GM19438 (cell line): ENCODE data around the gene DRG2.

ENCODE experiments used
- ATAC-seq: cut with Tn5 transposase; IDR thresholded peaks from one replicate; pipeline ENCODE4 v1.9.1; 2021; ENCODE audit warnings: low read depth; ENCODE audit not compliant: unreplicated experiment

Gene DRG2

GRCh38 chr17:18074566-18075272 is 13.0 kb upstream of the DRG2 start:
- ATAC-seq, result no peak

GRCh38 chr17:18076936-18077335 is 10.8 kb upstream of the DRG2 start:
- ATAC-seq, result no peak

- ATAC-seq, result no peak
Observed at GRCh38 chr17:18079543-18079942, 8.2 kb upstream of the DRG2 start.

GRCh38 chr17:18084256-18084655 is 3.5 kb upstream of the DRG2 start:
- ATAC-seq, result no peak

GRCh38 chr17:18089613-18090012 is 1.9 kb downstream of the DRG2 start:
- no peak for ATAC-seq

GRCh38 chr17:18093616-18094408 is 6.1 kb downstream of the DRG2 start:
- no peak for ATAC-seq

GRCh38 chr17:18094409-18094807 is 6.7 kb downstream of the DRG2 start:
- no peak for ATAC-seq

GRCh38 chr17:18099516-18099915 is 11.8 kb downstream of the DRG2 start:
- ATAC-seq, result no peak

- no peak for ATAC-seq
Observed at GRCh38 chr17:18100616-18101015, 12.9 kb downstream of the DRG2 start.

GRCh38 chr17:18101828-18102227 is 14.1 kb downstream of the DRG2 start:
- ATAC-seq, result no peak

GRCh38 chr17:18102640-18103039 is 14.9 kb downstream of the DRG2 start:
- ATAC-seq, result no peak

GRCh38 chr17:18105027-18105426 is 17.3 kb downstream of the DRG2 start:
- no peak for ATAC-seq

GRCh38 chr17:18105595-18105994 is 17.8 kb downstream of the DRG2 start:
- ATAC-seq, result no peak

GRCh38 chr17:18106211-18106610 is 18.5 kb downstream of the DRG2 start:
- ATAC-seq, result no peak

- no peak for ATAC-seq
Observed at GRCh38 chr17:18107061-18107790, 19.5 kb downstream of the DRG2 start.

GRCh38 chr17:18107971-18108370 is 20.2 kb downstream of the DRG2 start:
- ATAC-seq, result no peak

- ATAC-seq, result no peak
Observed at GRCh38 chr17:18108401-18109312, 20.9 kb downstream of the DRG2 start, which contains the start of gene MYO15A. Gene MYO15A, plus strand, starts transcription at chr17:18108756. Its CDS starts 10,045 bp downstream, at chr17:18118801.

GRCh38 chr17:18109935-18110485 is 22.3 kb downstream of the DRG2 start:
- no peak for ATAC-seq

GRCh38 chr17:18110636-18111145 is 22.9 kb downstream of the DRG2 start:
- ATAC-seq, result no peak
